Measurements from ENCODE around the gene MEGF11.

Gene MEGF11

DNA sequence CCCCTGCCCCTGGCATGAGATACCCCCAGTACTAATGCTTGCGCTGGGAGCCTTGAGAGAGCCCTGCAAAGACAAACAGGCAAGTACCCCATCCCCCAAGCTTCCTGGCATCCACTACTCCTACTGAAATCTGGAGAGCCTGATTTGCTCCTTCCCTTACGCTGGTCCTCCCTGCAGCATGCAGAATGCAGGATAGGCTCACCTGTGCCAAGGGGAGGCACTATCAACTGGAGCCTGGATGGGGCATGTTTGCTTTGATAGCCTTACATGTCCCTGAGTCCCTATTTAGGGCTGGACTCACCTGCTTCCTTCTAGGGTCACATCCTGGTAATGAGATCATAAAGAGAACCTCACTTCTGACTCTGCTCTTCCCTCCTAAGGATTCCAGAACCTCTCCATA is 341.3 kb downstream of the MEGF11 start:
- no peak overlapping the region for H3K27ac ChIP-seq (ENCODE audit: low read depth, low read length)
- H3K4me3 ChIP-seq (ENCODE audit: low read depth in 1 of 2, low read length in 2 of 2): no peak overlapping the region
- H3K27me3 ChIP-seq (ENCODE audit: control insufficient read depth in 1 of 2, insufficient read depth in 2 of 2, low read length in 2 of 2): no peaks in the 10 kb centered on the region
- H3K4me1 ChIP-seq (ENCODE audit: insufficient read depth, low read length): no peaks in the 10 kb centered on the region
- peaks cover 35% of the 10 kb centered on the region for H3K36me3 ChIP-seq (ENCODE audit: insufficient read depth, low read length)
- no peaks in the 10 kb centered on the region for H3K9me3 ChIP-seq (ENCODE audit: low read length)
- no peak overlapping the region for H3K9ac ChIP-seq (ENCODE audit: low read length)

DNA sequence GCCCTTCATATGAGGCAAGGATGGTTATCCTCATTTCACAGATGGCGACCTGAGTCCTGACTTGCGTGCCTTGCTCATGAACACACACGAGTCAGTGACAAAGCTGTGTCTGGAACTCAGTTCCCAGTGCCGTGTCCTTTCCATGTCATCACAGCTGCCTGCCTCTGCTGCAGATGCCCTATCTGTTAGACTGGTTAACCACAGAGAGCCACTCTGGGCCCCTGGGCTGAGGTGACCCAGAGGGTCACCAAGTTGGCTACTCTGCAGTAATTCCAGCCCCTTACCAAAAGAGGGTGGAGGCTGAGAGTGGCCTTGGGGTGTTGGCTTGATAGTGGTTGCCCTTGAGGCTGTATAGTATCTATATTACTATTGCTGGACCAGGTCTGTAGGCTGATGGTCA is 343.2 kb downstream of the MEGF11 start:
- H3K27ac ChIP-seq (ENCODE audit: low read depth, low read length): no peak overlapping the region
- H3K9ac ChIP-seq (ENCODE audit: low read length): no peak overlapping the region
- no peaks in the 10 kb centered on the region for H3K4me1 ChIP-seq (ENCODE audit: insufficient read depth, low read length)
- H3K36me3 ChIP-seq (ENCODE audit: insufficient read depth, low read length): peaks cover 47% of the 10 kb centered on the region
- no peaks in the 10 kb centered on the region for H3K9me3 ChIP-seq (ENCODE audit: low read length)
- no peaks in the 10 kb centered on the region for H3K27me3 ChIP-seq (ENCODE audit: control insufficient read depth in 1 of 2, insufficient read depth in 2 of 2, low read length in 2 of 2)
- no peak overlapping the region for H3K4me3 ChIP-seq (ENCODE audit: low read depth in 1 of 2, low read length in 2 of 2)

DNA sequence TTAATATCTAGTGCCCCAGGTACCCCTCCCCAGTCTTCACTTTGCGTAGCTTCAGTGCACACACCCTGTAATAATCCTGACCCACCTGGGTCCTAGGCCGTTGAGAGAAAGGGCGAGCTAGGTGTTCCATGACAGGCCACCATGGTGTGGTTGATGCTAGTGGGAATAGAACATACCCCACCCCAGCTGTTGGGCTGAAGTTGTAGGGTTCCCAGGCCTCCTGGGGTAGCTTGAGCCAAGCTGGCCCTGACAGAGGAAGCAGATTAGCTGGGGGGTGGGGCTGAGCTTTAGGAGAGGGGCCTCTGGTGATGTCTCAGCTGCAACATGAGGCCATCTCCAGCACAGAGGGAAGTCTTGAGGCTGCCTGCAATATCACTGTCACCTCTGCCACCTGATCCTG is 343.7 kb downstream of the MEGF11 start:
- no peaks in the 10 kb centered on the region for H3K4me1 ChIP-seq (ENCODE audit: insufficient read depth, low read length)
- H3K36me3 ChIP-seq (ENCODE audit: insufficient read depth, low read length): peaks cover 50% of the 10 kb centered on the region
- no peaks in the 10 kb centered on the region for H3K27me3 ChIP-seq (ENCODE audit: control insufficient read depth in 1 of 2, insufficient read depth in 2 of 2, low read length in 2 of 2)
- H3K9ac ChIP-seq (ENCODE audit: low read length): no peak overlapping the region
- H3K27ac ChIP-seq (ENCODE audit: low read depth, low read length): no peak overlapping the region
- H3K4me3 ChIP-seq (ENCODE audit: low read depth in 1 of 2, low read length in 2 of 2): no peak overlapping the region
- no peaks in the 10 kb centered on the region for H3K9me3 ChIP-seq (ENCODE audit: low read length)

DNA sequence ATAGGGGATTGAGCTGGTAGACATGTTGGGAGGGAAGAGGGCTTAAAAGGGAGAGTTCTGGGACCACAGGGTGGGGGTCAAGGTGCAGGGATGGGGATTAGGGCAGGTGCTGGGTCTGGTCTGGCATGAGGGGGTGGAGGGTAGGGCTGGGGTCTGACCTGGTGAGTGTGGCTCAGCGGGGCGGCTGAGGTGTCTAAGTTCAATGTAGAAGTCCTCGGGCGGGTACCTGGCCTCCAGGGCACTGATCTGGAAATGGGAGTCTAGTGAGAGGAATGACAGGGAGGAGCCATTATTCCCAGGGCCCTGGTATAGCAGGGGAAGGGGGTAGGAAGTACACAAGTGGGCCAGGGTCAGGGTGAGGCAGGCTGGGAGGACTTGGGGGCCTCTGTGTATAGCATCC is 344.7 kb downstream of the MEGF11 start:
- no peak overlapping the region for H3K27ac ChIP-seq (ENCODE audit: low read depth, low read length)
- peaks cover 52% of the 10 kb centered on the region for H3K36me3 ChIP-seq (ENCODE audit: insufficient read depth, low read length)
- H3K27me3 ChIP-seq (ENCODE audit: control insufficient read depth in 1 of 2, insufficient read depth in 2 of 2, low read length in 2 of 2): no peaks in the 10 kb centered on the region
- H3K4me3 ChIP-seq (ENCODE audit: low read depth in 1 of 2, low read length in 2 of 2): no peak overlapping the region
- H3K4me1 ChIP-seq (ENCODE audit: insufficient read depth, low read length): no peaks in the 10 kb centered on the region
- H3K9ac ChIP-seq (ENCODE audit: low read length): no peak overlapping the region
- H3K9me3 ChIP-seq (ENCODE audit: low read length): no peaks in the 10 kb centered on the region

DNA sequence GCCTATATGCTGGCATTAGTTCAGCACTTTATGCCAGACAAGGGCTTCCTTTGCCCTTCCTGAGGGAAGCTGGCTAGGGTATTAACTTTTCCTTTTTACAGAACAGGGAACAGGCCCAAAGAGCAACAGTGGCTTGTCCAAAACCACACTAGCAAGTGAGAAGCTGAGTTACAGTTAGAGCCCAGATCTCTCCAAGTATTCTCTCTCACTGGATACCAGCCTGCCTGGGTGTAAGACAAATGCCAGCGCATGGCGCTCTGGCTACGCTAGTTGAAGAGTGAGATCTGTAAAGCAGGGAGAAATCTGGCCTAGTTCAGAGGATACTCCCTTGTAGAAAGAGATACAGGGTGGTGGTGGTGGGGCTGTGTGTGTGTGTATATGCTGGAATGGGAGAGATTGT is 345.9 kb downstream of the MEGF11 start:
- Histone ChIP-seq H3K27me3 (ENCODE audit: control insufficient read depth in 1 of 2, insufficient read depth in 2 of 2, low read length in 2 of 2) (no peaks in the 10 kb centered on the region), H3K36me3 (ENCODE audit: insufficient read depth, low read length) (peaks cover 54% of the 10 kb centered on the region), H3K9me3 (ENCODE audit: low read length) (no peaks in the 10 kb centered on the region), H3K4me1 (ENCODE audit: insufficient read depth, low read length) (no peaks in the 10 kb centered on the region), H3K9ac (ENCODE audit: low read length) (no peak overlapping the region), H3K4me3 (ENCODE audit: low read depth in 1 of 2, low read length in 2 of 2) (no peak overlapping the region), H3K27ac (ENCODE audit: low read depth, low read length) (no peak overlapping the region)

DNA sequence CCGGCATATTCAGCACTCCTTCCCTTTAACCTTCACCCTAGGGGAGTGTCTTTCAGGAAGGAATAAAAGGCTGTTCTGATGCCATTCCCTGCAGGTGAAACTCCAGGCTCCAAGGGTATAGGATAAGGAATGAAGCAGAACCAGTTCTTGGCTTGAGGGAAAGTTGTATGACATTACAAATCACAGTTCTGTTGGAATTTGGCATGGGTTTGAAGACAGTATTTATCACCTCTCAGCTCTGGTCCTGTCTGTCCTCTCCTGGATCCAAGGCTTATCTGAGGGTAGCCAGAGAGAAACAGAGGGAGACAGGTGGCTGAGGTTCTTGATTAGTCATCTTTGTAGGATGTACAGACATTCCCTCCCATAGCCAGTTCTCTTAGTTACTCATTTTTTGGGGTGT is 347.2 kb downstream of the MEGF11 start:
- Histone ChIP-seq H3K27ac (ENCODE audit: low read depth, low read length) (no peak overlapping the region), H3K9me3 (ENCODE audit: low read length) (no peaks in the 10 kb centered on the region), H3K4me1 (ENCODE audit: insufficient read depth, low read length) (no peaks in the 10 kb centered on the region), H3K4me3 (ENCODE audit: low read depth in 1 of 2, low read length in 2 of 2) (no peak overlapping the region), H3K36me3 (ENCODE audit: insufficient read depth, low read length) (peaks cover 50% of the 10 kb centered on the region), H3K27me3 (ENCODE audit: control insufficient read depth in 1 of 2, insufficient read depth in 2 of 2, low read length in 2 of 2) (no peaks in the 10 kb centered on the region), H3K9ac (ENCODE audit: low read length) (no peak overlapping the region)

DNA sequence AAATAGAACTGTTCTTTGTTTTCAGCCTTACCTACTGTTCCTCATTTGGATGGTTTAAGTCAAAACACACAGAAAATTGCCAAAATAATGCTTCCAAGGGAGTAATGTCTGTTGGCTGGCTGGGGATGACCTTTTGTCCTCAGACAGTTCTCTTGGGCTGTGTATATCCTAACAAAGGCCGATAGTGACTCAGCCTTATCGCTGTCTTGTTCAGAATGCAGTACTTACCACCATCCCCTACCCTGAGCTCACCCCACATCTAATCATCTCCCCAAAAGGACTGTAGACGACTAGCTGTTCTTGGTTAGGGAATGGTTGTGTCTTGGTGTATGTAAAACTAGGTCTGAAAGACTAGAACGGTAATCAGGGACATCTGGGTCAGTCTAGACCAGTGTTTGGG is 349.2 kb downstream of the MEGF11 start:
- Histone ChIP-seq H3K9me3 (ENCODE audit: low read length) (no peaks in the 10 kb centered on the region), H3K4me3 (ENCODE audit: low read depth in 1 of 2, low read length in 2 of 2) (no peak overlapping the region), H3K27me3 (ENCODE audit: control insufficient read depth in 1 of 2, insufficient read depth in 2 of 2, low read length in 2 of 2) (no peaks in the 10 kb centered on the region), H3K27ac (ENCODE audit: low read depth, low read length) (no peak overlapping the region), H3K4me1 (ENCODE audit: insufficient read depth, low read length) (no peaks in the 10 kb centered on the region), H3K36me3 (ENCODE audit: insufficient read depth, low read length) (peaks cover 45% of the 10 kb centered on the region), H3K9ac (ENCODE audit: low read length) (no peak overlapping the region)

DNA sequence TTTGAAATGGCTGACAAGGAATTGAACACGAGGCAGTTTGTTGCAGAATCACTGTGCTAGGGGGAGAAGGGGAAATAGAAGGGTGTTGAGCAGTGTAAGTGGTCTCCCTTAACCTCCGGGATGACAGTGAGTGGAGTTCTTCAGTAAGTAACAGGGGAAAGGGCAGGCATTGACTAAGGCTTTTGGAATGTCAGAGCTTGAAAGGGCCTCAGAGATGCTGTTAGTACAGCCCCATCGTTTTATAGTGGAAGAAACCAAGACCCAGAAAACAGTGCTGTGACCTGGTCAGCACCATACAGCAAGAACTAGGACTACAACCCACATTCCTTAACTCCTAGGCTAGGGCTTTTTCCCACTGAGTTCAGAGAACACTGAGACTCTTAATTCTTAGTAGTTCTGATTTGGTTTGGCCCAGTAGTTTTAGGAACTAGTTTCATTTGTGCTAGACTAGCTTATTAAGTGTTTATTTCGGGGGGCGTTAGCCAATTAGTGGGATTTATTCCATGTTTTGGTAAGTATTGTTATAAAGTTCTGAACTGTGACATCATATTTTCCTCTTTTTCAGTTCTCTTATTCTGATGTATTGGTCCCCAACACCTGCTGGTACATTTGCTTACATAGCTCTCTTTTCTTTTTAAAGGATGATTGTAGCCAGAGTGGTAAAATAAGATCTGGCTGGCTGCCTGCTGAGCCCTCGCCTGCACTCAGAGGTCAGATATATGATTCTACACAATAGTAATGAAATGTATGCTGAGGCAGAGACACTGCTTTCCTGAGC is 350.1 kb downstream of the MEGF11 start:
- Histone ChIP-seq H3K27ac (ENCODE audit: low read depth, low read length) (no peak overlapping the region), H3K9ac (ENCODE audit: low read length) (no peak overlapping the region), H3K4me3 (ENCODE audit: low read depth in 1 of 2, low read length in 2 of 2) (no peak overlapping the region), H3K4me1 (ENCODE audit: insufficient read depth, low read length) (no peaks in the 10 kb centered on the region), H3K27me3 (ENCODE audit: control insufficient read depth in 1 of 2, insufficient read depth in 2 of 2, low read length in 2 of 2) (no peaks in the 10 kb centered on the region), H3K9me3 (ENCODE audit: low read length) (no peaks in the 10 kb centered on the region), H3K36me3 (ENCODE audit: insufficient read depth, low read length) (peaks cover 52% of the 10 kb centered on the region)

DNA sequence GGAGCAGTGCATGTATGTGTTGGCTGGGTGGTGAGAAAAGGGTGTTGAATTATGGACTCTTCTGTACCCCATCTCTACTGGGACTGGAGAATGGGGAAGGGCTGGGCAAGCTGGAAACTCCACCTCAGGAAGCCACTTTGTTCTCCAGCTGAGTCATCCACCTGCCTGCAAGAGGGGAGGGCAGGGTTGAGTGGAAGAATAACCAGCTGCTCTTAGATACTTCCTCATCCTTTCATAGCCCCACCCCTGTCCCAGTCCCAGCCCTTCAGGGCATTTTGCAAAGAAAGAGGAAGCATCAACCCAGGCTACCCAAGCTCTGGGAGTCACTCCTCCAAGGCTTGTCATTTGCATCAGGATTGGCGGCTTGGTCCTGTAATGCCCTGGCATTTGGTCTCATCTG is 351.2 kb downstream of the MEGF11 start:
- Histone ChIP-seq H3K4me3 (ENCODE audit: low read depth in 1 of 2, low read length in 2 of 2) (no peak overlapping the region), H3K9me3 (ENCODE audit: low read length) (no peaks in the 10 kb centered on the region), H3K36me3 (ENCODE audit: insufficient read depth, low read length) (peaks cover 42% of the 10 kb centered on the region), H3K27me3 (ENCODE audit: control insufficient read depth in 1 of 2, insufficient read depth in 2 of 2, low read length in 2 of 2) (no peaks in the 10 kb centered on the region), H3K27ac (ENCODE audit: low read depth, low read length) (no peak overlapping the region), H3K4me1 (ENCODE audit: insufficient read depth, low read length) (no peaks in the 10 kb centered on the region), H3K9ac (ENCODE audit: low read length) (no peak overlapping the region)

DNA sequence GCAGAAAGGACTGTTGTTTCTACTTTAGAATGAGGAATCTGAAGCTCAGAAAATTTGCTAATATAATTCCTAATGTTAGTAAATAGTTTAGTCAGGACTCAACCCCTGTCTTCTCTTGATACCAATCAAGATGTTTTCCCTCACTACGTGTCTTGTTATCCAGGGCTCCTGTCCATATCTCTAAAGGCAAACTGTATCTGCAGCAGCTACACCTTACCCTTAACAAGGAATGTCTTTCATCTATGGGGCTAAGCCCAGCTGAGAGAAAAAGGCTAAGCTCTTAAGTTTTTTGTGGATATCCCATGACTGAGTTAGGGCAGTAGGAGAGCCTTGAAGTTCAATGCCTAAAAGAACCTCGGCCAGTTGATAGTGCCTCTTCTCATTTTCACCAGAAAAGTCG is 351.7 kb downstream of the MEGF11 start:
- Histone ChIP-seq H3K4me1 (ENCODE audit: insufficient read depth, low read length) (no peaks in the 10 kb centered on the region), H3K27me3 (ENCODE audit: control insufficient read depth in 1 of 2, insufficient read depth in 2 of 2, low read length in 2 of 2) (no peaks in the 10 kb centered on the region), H3K4me3 (ENCODE audit: low read depth in 1 of 2, low read length in 2 of 2) (no peak overlapping the region), H3K27ac (ENCODE audit: low read depth, low read length) (no peak overlapping the region), H3K36me3 (ENCODE audit: insufficient read depth, low read length) (peaks cover 42% of the 10 kb centered on the region), H3K9ac (ENCODE audit: low read length) (no peak overlapping the region), H3K9me3 (ENCODE audit: low read length) (no peaks in the 10 kb centered on the region)

DNA sequence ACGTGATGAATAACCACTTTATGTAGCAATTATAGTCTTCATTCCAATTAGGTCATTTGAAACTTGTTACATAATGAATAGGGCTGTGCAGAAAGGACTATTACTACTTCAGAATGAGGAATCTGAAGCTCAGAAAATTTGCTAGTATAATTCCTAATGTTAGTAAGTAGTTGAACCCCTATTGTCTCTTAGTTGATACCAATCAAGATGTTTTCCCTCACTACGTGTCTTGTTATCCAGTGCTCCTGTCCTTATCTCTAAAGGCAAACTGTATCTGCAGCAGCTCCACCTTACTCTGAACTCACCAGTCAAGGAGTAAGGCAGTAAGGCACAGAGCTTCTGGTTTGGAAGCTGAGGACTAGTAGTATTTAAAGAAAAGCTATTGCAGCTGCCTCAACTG is 352.2 kb downstream of the MEGF11 start:
- no peak overlapping the region for H3K9ac ChIP-seq (ENCODE audit: low read length)
- no peaks in the 10 kb centered on the region for H3K4me1 ChIP-seq (ENCODE audit: insufficient read depth, low read length)
- no peak overlapping the region for H3K27ac ChIP-seq (ENCODE audit: low read depth, low read length)
- H3K36me3 ChIP-seq (ENCODE audit: insufficient read depth, low read length): peaks cover 44% of the 10 kb centered on the region
- no peaks in the 10 kb centered on the region for H3K9me3 ChIP-seq (ENCODE audit: low read length)
- no peak overlapping the region for H3K4me3 ChIP-seq (ENCODE audit: low read depth in 1 of 2, low read length in 2 of 2)
- H3K27me3 ChIP-seq (ENCODE audit: control insufficient read depth in 1 of 2, insufficient read depth in 2 of 2, low read length in 2 of 2): no peaks in the 10 kb centered on the region

DNA sequence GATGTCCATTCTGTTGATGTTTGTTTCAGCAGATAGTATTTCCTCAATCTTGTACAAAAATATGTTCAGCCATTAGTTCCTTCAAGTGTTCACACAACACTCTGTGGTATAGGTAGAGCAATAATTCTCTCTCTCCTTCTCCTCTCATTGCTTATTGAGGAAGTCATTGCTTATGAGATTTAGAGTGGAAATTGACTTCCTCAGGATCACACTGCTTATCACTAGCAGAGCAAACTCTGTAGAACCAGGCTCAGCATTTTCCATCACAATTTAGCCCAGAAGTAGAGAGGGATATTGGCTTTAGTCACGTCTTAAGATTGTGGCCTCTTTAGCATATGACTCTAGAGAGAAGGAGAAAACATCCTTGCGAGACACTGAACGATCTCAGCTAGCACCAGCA is 353.1 kb downstream of the MEGF11 start:
- Histone ChIP-seq H3K9ac (ENCODE audit: low read length) (no peak overlapping the region), H3K4me3 (ENCODE audit: low read depth in 1 of 2, low read length in 2 of 2) (no peak overlapping the region), H3K27ac (ENCODE audit: low read depth, low read length) (no peak overlapping the region), H3K27me3 (ENCODE audit: control insufficient read depth in 1 of 2, insufficient read depth in 2 of 2, low read length in 2 of 2) (no peaks in the 10 kb centered on the region), H3K4me1 (ENCODE audit: insufficient read depth, low read length) (no peaks in the 10 kb centered on the region), H3K36me3 (ENCODE audit: insufficient read depth, low read length) (peaks cover 43% of the 10 kb centered on the region), H3K9me3 (ENCODE audit: low read length) (no peaks in the 10 kb centered on the region)

Measured in muscle layer of colon (tissue), 2 donors.